Measurements from ENCODE around the gene DCLK3.
A peak's percentile ranks its signal among the peaks of the same experiment; 100 is the strongest.

The DCLK3 gene

GRCh38 chr3:36765104-36765503, 751 bp upstream of the DCLK3 start:
- DNase-seq (ENCODE audit: low read depth), result no peak

- no peak for DNase-seq (ENCODE audit: low read depth)
Observed at GRCh38 chr3:36764704-36765038, 318 bp upstream of the DCLK3 start.

DNA sequence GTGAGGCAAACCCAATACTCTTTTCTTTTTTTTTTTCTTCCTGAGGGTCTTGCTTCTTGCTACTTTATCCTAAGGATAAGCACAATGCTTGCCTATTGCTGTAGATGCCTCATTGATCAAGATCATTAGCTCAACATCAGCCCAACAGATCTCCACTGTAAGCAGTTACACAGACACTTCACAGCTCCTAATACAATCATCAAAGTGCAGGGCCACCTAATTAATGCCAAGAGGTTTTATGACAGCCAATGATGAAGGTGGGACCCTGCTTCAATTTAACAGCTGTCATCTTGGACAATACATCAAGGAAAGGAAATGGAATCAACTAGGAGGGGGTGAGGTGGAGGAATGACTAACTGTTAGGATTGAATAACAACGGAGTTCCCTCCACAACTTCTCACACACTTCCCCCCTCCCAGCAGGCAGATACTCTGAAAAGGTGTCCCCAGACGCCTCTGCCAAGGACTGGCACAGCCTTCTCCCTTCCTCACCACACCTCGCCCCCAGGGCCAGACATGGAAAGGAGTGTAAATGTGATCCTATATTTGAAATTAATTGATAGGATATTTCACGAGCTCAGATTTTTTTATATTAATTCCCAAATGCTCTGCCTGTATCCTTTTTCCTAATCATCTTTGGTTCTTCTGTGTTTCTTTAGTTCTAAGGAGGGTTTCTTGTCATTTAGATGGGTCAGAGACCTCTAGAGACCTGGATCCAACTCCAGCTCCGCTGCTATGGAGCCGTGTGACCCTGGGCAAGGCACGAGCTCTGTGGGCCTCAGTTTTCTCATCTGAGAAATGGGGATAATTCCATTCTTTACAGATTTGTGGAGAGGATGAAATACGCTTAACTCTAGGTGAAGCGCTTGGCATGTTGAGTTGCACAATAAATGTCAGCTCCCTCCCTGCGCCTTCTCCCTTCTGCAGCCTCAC, 1.2 kb downstream of the DCLK3 start:
- DNase-seq (ENCODE audit: low read depth), result no peak

DNA sequence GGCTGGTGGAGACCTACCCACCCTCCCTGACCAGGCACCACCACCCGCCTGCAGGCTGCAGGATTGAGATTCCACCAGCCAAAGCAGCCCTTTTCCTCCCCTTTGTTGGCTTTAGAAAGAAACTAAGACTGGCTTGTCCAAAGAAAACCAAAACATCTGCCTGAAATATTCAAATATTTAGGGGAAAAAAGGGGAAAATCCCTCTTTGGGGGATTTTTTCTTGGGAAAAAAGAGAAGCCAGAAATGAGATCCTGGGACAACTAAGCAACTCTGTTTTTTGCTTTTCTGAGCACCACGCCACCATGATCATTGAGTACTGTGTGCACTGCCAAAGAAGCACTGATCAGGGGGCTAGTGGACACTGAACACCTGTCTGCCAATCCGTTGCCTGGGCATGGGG, 2.6 kb downstream of the DCLK3 start:
- no peak for DNase-seq (ENCODE audit: low read depth)

GRCh38 chr3:36756269-36756668, 8.1 kb downstream of the DCLK3 start:
- DNase-seq (ENCODE audit: low read depth), result no peak

DNA sequence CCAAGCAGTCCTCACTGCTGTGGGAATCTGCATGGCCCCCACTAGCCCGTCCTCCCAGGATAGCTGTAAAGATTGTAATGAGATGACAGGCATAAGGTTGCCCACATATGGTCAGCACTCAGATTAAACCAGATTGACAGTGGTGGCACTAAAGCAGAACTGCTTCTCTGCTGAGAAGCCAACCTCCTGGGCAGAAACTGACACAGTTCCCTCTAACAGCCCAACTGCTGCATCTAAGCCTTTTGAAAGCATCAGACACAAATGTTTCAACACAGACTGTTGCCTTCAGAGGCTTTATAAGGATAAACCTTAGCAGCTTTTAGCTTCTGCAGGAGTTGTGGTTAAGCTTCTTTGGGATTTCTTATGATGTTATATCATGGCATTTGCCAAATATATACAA, 13.0 kb downstream of the DCLK3 start:
- no peak for DNase-seq (ENCODE audit: low read depth)

- DNase-seq (ENCODE audit: low read depth), result no peak
Observed at GRCh38 chr3:36750737-36751136, 13.6 kb downstream of the DCLK3 start.

DNA sequence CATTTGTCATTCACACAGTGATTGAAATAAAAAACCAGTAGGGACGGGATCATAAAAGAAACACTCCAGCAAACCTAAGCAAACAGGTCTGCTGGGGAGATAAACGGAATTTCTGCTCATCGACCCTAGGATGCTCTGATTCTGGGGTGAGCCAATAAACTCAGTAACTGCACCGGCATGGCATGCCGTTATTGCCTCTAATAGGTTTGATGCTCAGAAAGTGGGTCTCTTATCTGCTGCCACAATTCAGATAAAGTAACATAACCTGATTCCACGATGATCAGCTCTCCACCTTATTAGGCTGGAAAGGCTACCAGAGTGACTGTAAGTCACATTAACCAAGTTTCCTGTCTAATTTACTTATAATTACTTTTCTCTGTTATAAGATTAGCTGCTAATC, 19.6 kb downstream of the DCLK3 start:
- DNase-seq (ENCODE audit: low read depth), result no peak

DNA sequence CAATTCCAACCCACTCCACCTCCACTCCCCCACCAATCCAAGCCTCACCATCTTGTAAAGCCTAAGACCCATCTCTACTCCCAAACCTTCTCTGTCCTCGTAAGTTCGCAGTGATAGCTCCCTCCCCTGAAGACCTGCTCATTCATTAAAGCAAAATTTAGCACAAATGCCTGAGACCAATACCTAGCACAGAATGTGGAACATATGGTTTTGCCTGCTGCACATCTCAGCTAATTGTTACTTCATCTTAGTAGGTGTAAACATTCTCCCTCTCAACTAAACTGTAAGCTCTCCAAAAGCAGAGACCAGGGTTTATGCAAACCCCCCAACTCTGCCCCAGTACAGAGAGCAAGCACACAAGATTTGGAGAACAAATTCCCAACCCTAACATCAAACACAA, 20.5 kb downstream of the DCLK3 start:
- no peak for DNase-seq (ENCODE audit: low read depth)

DNA sequence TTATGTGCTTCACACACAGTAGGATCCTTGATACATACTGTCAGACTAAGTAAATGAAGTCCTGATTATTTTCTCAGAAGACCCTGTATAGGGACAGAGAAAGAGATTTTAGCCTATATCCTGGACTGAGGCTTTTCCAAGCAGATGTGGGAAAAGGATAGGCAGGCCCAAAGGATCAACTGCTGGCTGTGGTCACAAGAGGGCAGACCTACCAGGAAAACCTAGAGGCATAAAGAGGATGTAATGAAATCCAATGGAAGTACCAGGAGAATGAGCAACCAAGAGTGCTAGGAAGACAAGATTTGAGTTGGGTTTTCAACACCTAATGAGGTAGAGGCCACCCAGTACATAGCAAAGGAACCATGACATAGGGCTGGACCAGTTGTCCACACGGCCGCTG, 23.1 kb downstream of the DCLK3 start:
- DNase-seq (ENCODE audit: low read depth), result no peak

GRCh38 chr3:36740787-36741186, 23.6 kb downstream of the DCLK3 start:
- DNase-seq (ENCODE audit: low read depth), result no peak

DNA sequence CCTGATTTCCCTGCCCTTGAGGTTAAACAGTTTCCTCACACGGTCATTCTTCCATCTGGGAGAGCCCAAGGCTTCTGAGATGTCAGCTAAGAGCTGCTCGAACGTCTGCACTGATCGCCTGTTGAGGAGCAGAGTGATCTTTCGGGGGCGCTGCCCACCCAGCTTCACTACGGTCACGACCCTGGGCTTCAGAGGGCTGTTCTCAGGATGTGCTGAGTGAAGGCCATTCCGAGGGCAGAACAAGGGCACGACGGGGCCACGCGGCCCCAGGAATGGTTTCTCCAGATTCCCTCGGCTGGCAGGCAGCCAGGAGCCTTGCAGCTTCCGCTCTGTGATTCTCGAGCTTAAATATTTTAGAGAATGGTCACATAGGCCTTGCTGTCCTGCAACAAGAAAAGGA, 25.7 kb downstream of the DCLK3 start:
- DNase-seq (ENCODE audit: low read depth), result no peak

- DNase-seq (ENCODE audit: low read depth), result peak; percentile 62
Observed at GRCh38 chr3:36736301-36736700, 28.1 kb downstream of the DCLK3 start.

GRCh38 chr3:36734742-36735141, 29.6 kb downstream of the DCLK3 start:
- DNase-seq (ENCODE audit: low read depth), result peak; percentile 4

DNA sequence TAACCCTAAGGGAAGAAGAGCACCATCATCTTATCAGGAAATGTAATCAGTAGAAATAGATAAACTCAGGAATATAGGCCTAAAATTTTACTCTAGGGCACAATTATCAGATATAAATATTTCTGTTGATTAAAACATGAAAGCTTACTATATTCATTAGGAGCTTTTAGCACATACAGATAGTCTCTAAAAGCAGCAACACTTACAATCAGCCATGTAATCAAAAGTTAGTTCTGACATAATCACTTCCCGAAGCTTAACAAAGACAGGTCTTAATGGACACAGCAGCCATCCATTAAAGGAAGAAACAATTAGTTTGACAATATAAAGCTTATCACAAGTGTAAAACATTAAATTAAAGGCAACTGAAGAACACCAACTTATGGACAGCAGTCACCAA, 30.6 kb downstream of the DCLK3 start:
- DNase-seq (ENCODE audit: low read depth), result no peak

DNA sequence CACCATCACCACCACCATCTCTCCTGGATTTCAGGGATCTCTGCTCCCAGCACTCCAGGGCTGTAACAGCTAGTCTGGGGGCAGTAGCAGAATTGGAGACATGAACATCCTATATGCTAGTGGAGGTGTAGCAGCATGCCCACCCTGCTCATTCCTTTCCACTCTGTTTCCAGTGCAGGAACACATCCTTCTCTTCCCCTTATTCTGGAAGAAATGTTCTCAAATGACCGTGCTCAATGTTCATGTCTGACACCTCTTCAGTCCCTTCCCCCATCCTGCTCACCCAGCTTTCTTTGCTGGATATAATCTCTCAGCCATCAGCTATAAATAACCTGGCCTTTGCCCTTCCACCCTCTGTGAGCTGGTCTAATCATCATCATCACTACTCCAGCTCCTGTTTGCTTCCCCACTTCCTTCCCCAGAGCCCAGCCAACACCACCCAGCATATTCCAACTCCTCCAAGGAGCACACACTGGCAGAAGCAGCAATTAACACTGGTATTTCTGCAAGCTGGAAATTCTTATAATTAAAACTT, 31.1 kb downstream of the DCLK3 start:
- DNase-seq (ENCODE audit: low read depth), result no peak

DNA sequence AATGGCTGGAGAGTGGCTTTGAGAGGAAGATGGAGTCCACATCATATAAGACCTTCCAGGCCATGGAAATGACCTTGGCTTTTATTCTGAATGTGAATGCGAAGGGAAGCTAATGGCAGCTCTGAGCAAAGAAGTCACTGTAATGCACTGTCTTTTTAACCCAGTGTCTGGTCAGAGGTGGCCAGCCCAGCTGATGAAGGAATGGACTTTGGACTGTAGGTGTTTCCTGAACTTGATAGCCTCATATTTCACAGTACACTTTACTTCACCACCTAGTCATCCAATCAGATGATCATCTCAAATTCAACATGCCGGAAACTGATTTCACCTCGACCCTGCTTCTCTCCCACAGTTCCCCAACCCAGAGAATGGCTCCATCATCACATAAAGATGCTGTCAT, 33.4 kb downstream of the DCLK3 start:
- no peak for DNase-seq (ENCODE audit: low read depth)

DNA sequence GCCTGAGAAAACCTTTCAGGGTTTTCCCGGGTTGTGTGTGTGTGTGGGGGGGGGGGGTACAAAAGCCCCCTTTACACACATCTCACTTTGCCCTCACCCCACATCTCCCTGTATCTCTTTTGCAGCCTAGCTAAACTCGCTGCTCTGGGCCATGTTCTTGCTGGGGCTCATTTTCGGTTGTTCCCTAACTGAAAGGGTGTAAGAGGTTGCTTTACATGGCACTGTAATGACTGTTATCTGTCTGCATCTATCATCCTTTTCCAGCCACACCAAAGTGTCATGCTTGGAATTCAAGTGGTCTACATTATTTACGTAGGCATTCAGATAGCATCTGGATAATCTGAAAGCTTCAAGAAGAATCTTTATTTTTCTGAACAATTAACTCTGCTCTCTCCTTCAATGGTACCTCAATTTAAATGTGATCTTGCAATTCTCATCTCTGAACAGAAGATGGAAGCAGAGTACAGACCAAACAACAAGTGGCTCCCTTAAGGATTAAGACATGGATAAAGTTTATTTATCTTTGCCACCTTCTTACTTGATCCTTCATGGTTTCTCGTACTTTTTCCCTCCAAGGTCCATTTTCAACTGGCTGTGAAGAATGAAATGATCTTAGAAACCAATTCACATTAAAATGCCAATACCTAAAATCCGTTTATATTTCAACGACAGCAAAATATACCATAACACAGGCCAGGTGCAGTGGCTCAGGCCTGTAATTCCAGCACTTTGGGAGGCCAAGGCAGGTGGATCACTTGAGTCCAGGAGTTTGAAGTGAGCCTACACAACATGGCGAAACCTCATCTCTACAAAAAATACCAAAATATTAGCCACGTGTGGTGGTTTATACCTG, 34.9 kb downstream of the DCLK3 start:
- peak; percentile 52 for DNase-seq (ENCODE audit: low read depth)

DNA sequence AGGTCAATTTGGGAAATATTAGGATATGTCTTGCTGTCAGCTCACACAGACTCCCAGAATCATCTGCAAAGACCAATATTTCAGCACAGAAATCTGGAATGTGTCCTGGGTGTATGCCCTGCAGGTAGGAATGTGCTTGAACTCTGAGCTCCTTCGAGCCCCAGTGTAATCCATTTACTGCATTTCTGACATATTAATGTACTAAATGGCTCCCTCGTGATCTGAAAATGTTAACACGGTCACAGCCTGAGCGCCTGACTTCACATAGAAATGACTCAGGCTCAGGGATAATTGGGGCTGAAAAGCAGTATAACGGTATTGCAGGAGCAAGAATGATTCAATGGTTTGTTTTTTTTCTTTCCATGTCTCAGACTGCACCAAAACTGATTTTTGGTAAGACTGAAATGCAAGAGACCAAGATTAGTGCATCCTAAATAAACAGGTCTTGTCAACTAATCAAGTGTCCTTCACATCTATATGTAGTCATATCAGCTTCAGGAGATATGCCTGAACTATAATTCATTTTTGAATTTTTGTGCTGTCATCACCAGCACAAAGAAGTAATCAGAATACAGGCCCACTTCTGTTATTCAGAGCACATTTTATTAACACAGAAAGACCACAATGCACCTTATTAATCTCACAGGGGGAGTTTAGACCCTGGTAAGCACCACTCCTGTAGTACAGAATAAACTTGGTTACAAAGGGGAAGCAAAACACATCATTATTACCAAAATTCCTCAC, 49.8 kb downstream of the DCLK3 start:
- peak; percentile 17 for DNase-seq (ENCODE audit: low read depth)

DNA sequence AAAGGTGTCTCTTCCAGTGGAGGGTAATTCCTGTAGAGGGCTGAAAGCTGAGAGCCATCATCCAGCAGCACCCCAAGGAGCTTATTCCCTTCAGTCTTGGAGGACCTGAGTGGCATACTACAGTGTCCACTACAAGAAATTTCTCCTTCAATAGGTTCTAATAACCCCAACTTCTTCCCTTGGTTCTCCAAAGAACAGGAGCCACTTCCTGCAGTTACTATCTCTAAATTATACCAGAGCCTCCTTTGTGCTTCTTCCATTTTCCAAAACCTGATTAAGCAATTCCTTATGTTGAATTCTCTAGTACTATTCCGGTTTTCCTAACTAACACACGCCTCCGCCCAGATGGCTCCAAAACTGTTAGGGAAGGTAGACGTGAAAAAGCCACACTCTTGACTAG, 50.4 kb downstream of the DCLK3 start:
- no peak for DNase-seq (ENCODE audit: low read depth)

- DNase-seq (ENCODE audit: low read depth), result no peak
Observed at GRCh38 chr3:36710606-36711005, 53.7 kb downstream of the DCLK3 start.

GRCh38 chr3:36709826-36710365, 54.5 kb downstream of the DCLK3 start:
- DNase-seq (ENCODE audit: low read depth), result no peak
